ENCODE data around the gene GTF2E1. TPM values are rescaled to one million over a fixed set of nuclear protein-coding genes. Genes with fewer than 3 reads are reported as not detected.

Gene GTF2E1
- total RNA-seq, 1 experiment from 2014 or later, result 21.5 TPM

GRCh38 chr3:120800625-120801024, 58.1 kb downstream of the GTF2E1 start:
- intact Hi-C loops (cut with micrococcal nuclease), result no loop called here
- H3K9me2 ChIP-seq (ENCODE audit: insufficient read depth), result no peaks in the 10 kb centered on the region
- H3K9ac ChIP-seq (ENCODE audit: low read length), result no peak overlapping the region
- no peaks in the 10 kb centered on the region for H3K27me3 ChIP-seq (ENCODE audit: insufficient read depth, low read length)
- ATAC-seq, result no peak
- H3K4me1 ChIP-seq (ENCODE audit: control insufficient read depth in 1 of 2, insufficient read depth in 2 of 2, low read length in 2 of 2), result 0 out of 4 replicates have a peak, but pooled peaks cover 0 to 3% of the 10 kb centered on the region in 2 experiments
- ChIA-PET POLR2A (no interaction called here), CTCF (no interaction called here), RAD21 (ENCODE audit: low non-redundant PET in 1 of 2, low total read pairs in 2 of 2, uncharacterized antibody in 2 of 2, unreplicated experiment in 2 of 2) (no interaction called here)
- no peaks in the 10 kb centered on the region for H3K9me3 ChIP-seq (ENCODE audit: control insufficient read depth in 1 of 2, insufficient read depth in 1 of 2, low read depth in 1 of 2, low read length in 2 of 2)
- TF ChIP-seq EZH2phosphoT487 (IDR thresholded peaks at IDR 0.05; ENCODE audit: borderline replicate concordance), result no peak
- no peak for TF ChIP-seq EGR1 (IDR thresholded peaks at IDR 0.05; ENCODE audit: low read depth)
- TF ChIP-seq ZNF274 (IDR thresholded peaks at IDR 0.05; ENCODE audit: low read depth, low read length), result no peak
- no peak for TF ChIP-seq RAD21 (IDR thresholded peaks at IDR 0.05; ENCODE audit: low read depth)
- H3K4me2 ChIP-seq (ENCODE audit: low read length), result no peak overlapping the region
- H3K27ac ChIP-seq (ENCODE audit: low read depth, low read length), result no peak overlapping the region
- no peak overlapping the region for H2AFZ ChIP-seq (ENCODE audit: low read depth, low read length, poor library complexity, severe bottlenecking)
- H3K36me3 ChIP-seq (ENCODE audit: control insufficient read depth in 1 of 2, insufficient read depth in 2 of 2, low read length in 2 of 2), result no peaks in the 10 kb centered on the region
- no TSS peak for BruUV-seq (replicated peaks)
- H3K4me3 ChIP-seq (replicated peaks in 1 of 2; ENCODE audit: low read depth in 1 of 2, low read length in 2 of 2), result no peak overlapping the region
- no peak for DNase-seq (ENCODE audit: low read depth, low spot score)
- H3K79me2 ChIP-seq (ENCODE audit: insufficient read depth, low read length), result no peaks in the 10 kb centered on the region
- no peaks in the 10 kb centered on the region for H4K20me1 ChIP-seq (ENCODE audit: insufficient read depth)

GRCh38 chr3:120801484-120801883, 58.9 kb downstream of the GTF2E1 start:
- POLR2A ChIA-PET, result no interaction called here
- Histone ChIP-seq H3K36me3 (ENCODE audit: control insufficient read depth in 1 of 2, insufficient read depth in 2 of 2, low read length in 2 of 2) (no peaks in the 10 kb centered on the region), H3K4me3 (replicated peaks in 1 of 2; ENCODE audit: low read depth in 1 of 2, low read length in 2 of 2) (no peak overlapping the region), H3K9me2 (ENCODE audit: insufficient read depth) (no peaks in the 10 kb centered on the region), H3K27ac (ENCODE audit: low read depth, low read length) (no peak overlapping the region), H2AFZ (ENCODE audit: low read depth, low read length, poor library complexity, severe bottlenecking) (no peak overlapping the region), H3K27me3 (ENCODE audit: insufficient read depth, low read length) (no peaks in the 10 kb centered on the region), H3K79me2 (ENCODE audit: insufficient read depth, low read length) (no peaks in the 10 kb centered on the region), H4K20me1 (ENCODE audit: insufficient read depth) (no peaks in the 10 kb centered on the region), H3K9me3 (ENCODE audit: control insufficient read depth in 1 of 2, insufficient read depth in 1 of 2, low read depth in 1 of 2, low read length in 2 of 2) (no peaks in the 10 kb centered on the region), H3K4me2 (ENCODE audit: low read length) (no peak overlapping the region), H3K9ac (ENCODE audit: low read length) (no peak overlapping the region), H3K4me1 (ENCODE audit: control insufficient read depth in 1 of 2, insufficient read depth in 2 of 2, low read length in 2 of 2) (0 out of 4 replicates have a peak, but pooled peaks cover 0 to 3% of the 10 kb centered on the region in 2 experiments)
- BruUV-seq (replicated peaks), result no TSS peak
- DNase-seq (ENCODE audit: low read depth, low spot score), result no peak
- no peak for ATAC-seq
- intact Hi-C loops (cut with micrococcal nuclease), result no loop called here
- RAD21 ChIA-PET (ENCODE audit: low non-redundant PET in 1 of 2, low total read pairs in 2 of 2, uncharacterized antibody in 2 of 2, unreplicated experiment in 2 of 2), result no interaction called here
- TF ChIP-seq ATF3 (IDR thresholded peaks at IDR 0.05), result no peak
- CTCF ChIA-PET, result no interaction called here
